Measurements from ENCODE around the gene SPINK13. TPM values are rescaled to one million over a fixed set of nuclear protein-coding genes. Genes with fewer than 3 reads are reported as not detected.
"Not testable (repeated sequence)": the region's sequence is repeated elsewhere in the genome, so short reads cannot be mapped to it uniquely, and the experiment has no call there.

The SPINK13 gene
- total RNA-seq, 1 experiment from 2014 or later = not detected

- not testable (repeated sequence) for H3K9me3 ChIP-seq (replicated peaks); H3K36me3 ChIP-seq; H3K27ac ChIP-seq; H3K4me3 ChIP-seq; H3K27me3 ChIP-seq; H3K4me1 ChIP-seq; DNase-seq
These were observed 12.7 kb downstream of the SPINK13 start for GRCh38 chr5:148281336-148281735.

- H3K36me3 ChIP-seq = no peaks in the 10 kb centered on the region
- H3K27ac ChIP-seq = no peak overlapping the region
- no peaks in the 10 kb centered on the region for H3K4me1 ChIP-seq
- DNase-seq = peak in 1 of 2 experiments; percentile 21
- no peaks in the 10 kb centered on the region for H3K27me3 ChIP-seq
- H3K9me3 ChIP-seq (replicated peaks) = no peaks in the 10 kb centered on the region
- H3K4me3 ChIP-seq = no peak overlapping the region
These were observed 21.9 kb downstream of the SPINK13 start for GRCh38 chr5:148290271-148291195.

- Histone ChIP-seq H3K27me3 (no peaks in the 10 kb centered on the region), H3K4me1 (no peaks in the 10 kb centered on the region), H3K27ac (no peak overlapping the region), H3K36me3 (no peaks in the 10 kb centered on the region), H3K9me3 (replicated peaks) (no peaks in the 10 kb centered on the region), H3K4me3 (no peak overlapping the region)
- DNase-seq = no peak
These were observed 29.1 kb downstream of the SPINK13 start for GRCh38 chr5:148297731-148298130.

- DNase-seq = no peak
- Histone ChIP-seq H3K4me1 (no peaks in the 10 kb centered on the region), H3K27me3 (no peaks in the 10 kb centered on the region; the same call in 1 of the 2 replicates), H3K9me3 (replicated peaks) (no peaks in the 10 kb centered on the region), H3K27ac (no peak overlapping the region), H3K4me3 (no peak overlapping the region), H3K36me3 (no peaks in the 10 kb centered on the region)
These were observed 37.9 kb downstream of the SPINK13 start for GRCh38 chr5:148306446-148306845.

- Histone ChIP-seq H3K36me3 (no peaks in the 10 kb centered on the region), H3K27me3 (no peaks in the 10 kb centered on the region; the same call in 1 of the 2 replicates), H3K27ac (no peak overlapping the region), H3K4me1 (no peaks in the 10 kb centered on the region), H3K4me3 (no peak overlapping the region), H3K9me3 (replicated peaks) (no peaks in the 10 kb centered on the region)
- DNase-seq = no peak
These were observed 40.4 kb downstream of the SPINK13 start for GRCh38 chr5:148309019-148309418.

- Histone ChIP-seq H3K27me3 (no peaks in the 10 kb centered on the region; the same call in 1 of the 2 replicates), H3K4me3 (no peak overlapping the region), H3K9me3 (replicated peaks) (no peaks in the 10 kb centered on the region), H3K4me1 (no peaks in the 10 kb centered on the region), H3K27ac (no peak overlapping the region), H3K36me3 (no peaks in the 10 kb centered on the region)
- DNase-seq = no peak
These were observed 41.2 kb downstream of the SPINK13 start for GRCh38 chr5:148309746-148310145.

- no peak overlapping the region for H3K4me3 ChIP-seq
- no peaks in the 10 kb centered on the region for H3K9me3 ChIP-seq (replicated peaks)
- no peak overlapping the region for H3K27ac ChIP-seq
- no peak for DNase-seq
- no peaks in the 10 kb centered on the region for H3K4me1 ChIP-seq
- H3K27me3 ChIP-seq = no peaks in the 10 kb centered on the region
- H3K36me3 ChIP-seq = no peaks in the 10 kb centered on the region
These were observed 42.9 kb downstream of the SPINK13 start for GRCh38 chr5:148311484-148311883.

GRCh38 chr5:148312153-148312552, 43.6 kb downstream of the SPINK13 start, which contains the start of gene SPINK7:
Gene SPINK7, plus strand, starts transcription at chr5:148312423. Its CDS starts 61 bp downstream, at chr5:148312484.
- no peak within 1 kb of the TSS for H3K4me3 ChIP-seq
- no peaks in the 10 kb centered on the region for H3K9me3 ChIP-seq (replicated peaks)
- no peak within 1 kb of the TSS for H3K27ac ChIP-seq
- no peaks in the 10 kb centered on the region for H3K4me1 ChIP-seq
- peaks cover 3% of the 10 kb centered on the region; the same call in 1 of the 2 replicates for H3K27me3 ChIP-seq
- no peaks in the 10 kb centered on the region for H3K36me3 ChIP-seq
- DNase-seq = no peak

- H3K27me3 ChIP-seq = peaks cover 3% of the 10 kb centered on the region; the same call in 1 of the 2 replicates
- H3K4me3 ChIP-seq = no peak overlapping the region
- no peaks in the 10 kb centered on the region for H3K9me3 ChIP-seq (replicated peaks)
- H3K36me3 ChIP-seq = no peaks in the 10 kb centered on the region
- no peaks in the 10 kb centered on the region for H3K4me1 ChIP-seq
- no peak for DNase-seq
- no peak overlapping the region for H3K27ac ChIP-seq
These were observed 45.6 kb downstream of the SPINK13 start for GRCh38 chr5:148314187-148314586.

GRCh38 chr5:148314731-148315130, 46.1 kb downstream of the SPINK13 start:
- Histone ChIP-seq H3K36me3 (no peaks in the 10 kb centered on the region), H3K4me3 (no peak overlapping the region), H3K27me3 (peaks cover 3% of the 10 kb centered on the region; the same call in 1 of the 2 replicates), H3K9me3 (replicated peaks) (no peaks in the 10 kb centered on the region), H3K27ac (no peak overlapping the region), H3K4me1 (no peaks in the 10 kb centered on the region)
- no peak for DNase-seq

GRCh38 chr5:148320011-148320963, 51.7 kb downstream of the SPINK13 start:
- DNase-seq; H3K27me3 ChIP-seq; H3K4me1 ChIP-seq; H3K9me3 ChIP-seq (replicated peaks); H3K36me3 ChIP-seq; H3K27ac ChIP-seq: not testable (repeated sequence)
- peak overlapping the region; percentile 28; the same call in 1 of the 2 replicates for H3K4me3 ChIP-seq

- H3K9me3 ChIP-seq (replicated peaks) = no peaks in the 10 kb centered on the region
- no peak overlapping the region for H3K4me3 ChIP-seq
- H3K36me3 ChIP-seq = no peaks in the 10 kb centered on the region
- DNase-seq = no peak
- H3K27me3 ChIP-seq = no peaks in the 10 kb centered on the region
- no peak overlapping the region for H3K27ac ChIP-seq
- H3K4me1 ChIP-seq = no peaks in the 10 kb centered on the region
These were observed 64.8 kb downstream of the SPINK13 start for GRCh38 chr5:148333262-148333849.

GRCh38 chr5:148335259-148335658, 66.7 kb downstream of the SPINK13 start, which contains the start of gene SPINK9:
Gene SPINK9, plus strand, starts transcription at chr5:148335559. Its CDS starts 55 bp downstream, at chr5:148335614.
- Histone ChIP-seq H3K4me1 (no peaks in the 10 kb centered on the region), H3K9me3 (replicated peaks) (no peaks in the 10 kb centered on the region), H3K27me3 (no peaks in the 10 kb centered on the region), H3K27ac (no peak within 1 kb of the TSS), H3K4me3 (no peak within 1 kb of the TSS), H3K36me3 (no peaks in the 10 kb centered on the region)
- DNase-seq = no peak
